Right lobe of liver (tissue), 6 donors: ENCODE data around the gene RSPH4A. TPM values are rescaled to one million over a fixed set of nuclear protein-coding genes. Genes with fewer than 3 reads are reported as not detected.
"Not testable (repeated sequence)": the region's sequence is repeated elsewhere in the genome, so short reads cannot be mapped to it uniquely, and the experiment has no call there.

ENCODE experiments used
- ATAC-seq, 4 donors: fragments of 200-7000 bp; cut with Tn5 transposase; one replicate each; pipeline ENCODE4 v1.9.1; 2020; ENCODE audit warnings: mild to moderate bottlenecking in 4 of 4, moderate library complexity in 4 of 4
- DNase-seq, 3 donors: peaks; one replicate each; pipeline ENCODE4 v3.0.0-alpha.2; 2020
- H3K27ac ChIP-seq, 3 donors: fragments of 200-600 bp; one replicate each; pipeline ENCODE4 v1.8.0; 2022
- H3K27me3 ChIP-seq, 2 donors: fragments of 200-600 bp; one replicate each; pipeline ENCODE4 v1.8.0; 2022
- H3K36me3 ChIP-seq, 4 donors: fragments of 200-600 bp; sonication (generic) in 1 of 4; one replicate each; pipeline versions ENCODE4 v1.5.1 to v1.8.0; 2017 to 2022; ENCODE audit warnings: control low read depth in 1 of 4
- H3K4me1 ChIP-seq, 4 donors: fragments of 200-600 bp; sonication (generic) in 1 of 4; one replicate each; pipeline versions ENCODE4 v1.5.1 to v1.8.0; 2017 to 2022; ENCODE audit warnings: control low read depth in 1 of 4
- H3K4me3 ChIP-seq, 3 donors: fragments of 200-600 bp; one replicate each; pipeline ENCODE4 v1.8.0; 2022
- H3K9me3 ChIP-seq, 4 donors: fragments of 200-600 bp; sonication (generic) in 1 of 4; one replicate each; pipeline versions ENCODE4 v1.5.1 to v1.8.0; 2017 to 2022; ENCODE audit warnings: control low read depth in 1 of 4
- POLR2A ChIP-seq: fragments of 450-650 bp; IDR thresholded peaks from one replicate; pipeline ENCODE4 v1.6.1; 2017; ENCODE audit warnings: antibody characterized with exemption, mild to moderate bottlenecking
- WGBS: methylation state at CpG from one replicate; pipeline ENCODE4 v1.1.6; 2018; ENCODE audit warnings: low coverage, low lambda C conversion rate; ENCODE audit not compliant: insufficient coverage; ENCODE audit errors: missing lambda C conversion rate; 5-methylcytosine and 5-hydroxymethylcytosine counted together
- intact Hi-C, 2 donors: fragments of 100-400 bp; cut with DNase I; formaldehyde crosslinking; loops; one replicate each; pipeline versions ENCODE4 v1.11.2 to v1.14.1; 2022
- total RNA-seq, 6 experiments: library from RNA; depleted of rRNA in 2 of 6; stranded (reverse); fragments of >200 nt in 2 of 6; fragmentation: NEBNext Ultra II Directional in 3 of 6; extraction: Animal tissue kit (Norgen Biotek cat#: 25700) in 3 of 6; gene quantifications; one replicate each; pipeline versions ENCODE4 v1.1.0 to v1.2.4, GENCODE V29; 2016 to 2023
- TF ChIP-seq, protein P1 (sequence below), 4 donors: fragments of 200-600 bp in 3 of 4; fragments of 450-650 bp in 1 of 4; IDR thresholded peaks; one replicate each; pipeline versions ENCODE4 v1.5.1 to v1.8.0; 2016 to 2022; ENCODE audit warnings: antibody characterized with exemption in 4 of 4, mild to moderate bottlenecking in 2 of 4
- donor health status: DM: no; HTN: yes; CAD: no.
- donor health status: DM: no; HTN: no; CAD: no.
- donor health status: DM: no; HTN: no; CAD: no.
- donor health status: DM: no; HTN: yes; CAD: no.
- donor health status: DM: no; HTN: yes; CAD: no.

Gene RSPH4A
- total RNA-seq, 6 experiments from 2014 or later: 0.06 to 0.18 (median 0.16) TPM; not detected in 3

DNA sequence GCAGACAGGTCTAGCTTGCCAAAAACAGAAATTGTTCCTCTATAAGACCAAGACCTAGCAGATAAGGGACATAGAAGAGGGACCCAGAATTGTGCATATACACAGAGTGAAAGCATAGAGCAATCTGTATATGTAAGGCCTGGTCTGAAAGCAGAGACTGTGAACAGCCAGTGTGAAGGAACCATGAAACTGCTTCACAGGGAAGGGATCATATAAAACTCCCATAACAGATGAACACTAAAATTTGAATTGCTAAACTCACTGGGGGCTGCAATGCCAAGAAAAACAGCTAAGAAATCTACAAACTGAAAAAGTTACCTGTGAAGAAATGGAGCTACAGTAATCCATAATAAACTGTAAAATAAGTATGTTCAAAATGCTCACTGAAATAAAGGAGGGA, 45.3 kb downstream of the RSPH4A start:
- ATAC-seq (no peak), DNase-seq (no peak)
- TF ChIP-seq POLR2A: no peak
- TF ChIP-seq, protein P1, sequence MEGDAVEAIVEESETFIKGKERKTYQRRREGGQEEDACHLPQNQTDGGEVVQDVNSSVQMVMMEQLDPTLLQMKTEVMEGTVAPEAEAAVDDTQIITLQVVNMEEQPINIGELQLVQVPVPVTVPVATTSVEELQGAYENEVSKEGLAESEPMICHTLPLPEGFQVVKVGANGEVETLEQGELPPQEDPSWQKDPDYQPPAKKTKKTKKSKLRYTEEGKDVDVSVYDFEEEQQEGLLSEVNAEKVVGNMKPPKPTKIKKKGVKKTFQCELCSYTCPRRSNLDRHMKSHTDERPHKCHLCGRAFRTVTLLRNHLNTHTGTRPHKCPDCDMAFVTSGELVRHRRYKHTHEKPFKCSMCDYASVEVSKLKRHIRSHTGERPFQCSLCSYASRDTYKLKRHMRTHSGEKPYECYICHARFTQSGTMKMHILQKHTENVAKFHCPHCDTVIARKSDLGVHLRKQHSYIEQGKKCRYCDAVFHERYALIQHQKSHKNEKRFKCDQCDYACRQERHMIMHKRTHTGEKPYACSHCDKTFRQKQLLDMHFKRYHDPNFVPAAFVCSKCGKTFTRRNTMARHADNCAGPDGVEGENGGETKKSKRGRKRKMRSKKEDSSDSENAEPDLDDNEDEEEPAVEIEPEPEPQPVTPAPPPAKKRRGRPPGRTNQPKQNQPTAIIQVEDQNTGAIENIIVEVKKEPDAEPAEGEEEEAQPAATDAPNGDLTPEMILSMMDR (IDR thresholded peaks at IDR 0.05): no peak
- Histone ChIP-seq H3K36me3 (peaks cover 0 to 6% (median 0%) of the 10 kb centered on the region in 4 donors), H3K27ac (no peak overlapping the region), H3K4me3 (no peak overlapping the region), H3K4me1 (no peaks in the 10 kb centered on the region), H3K27me3 (no peaks in the 10 kb centered on the region), H3K9me3 (no peaks in the 10 kb centered on the region)
- intact Hi-C loops: no loop called here

GRCh38 chr6:116662202-116662601, 45.9 kb downstream of the RSPH4A start:
- TF ChIP-seq, protein P1 (IDR thresholded peaks at IDR 0.05): no peak
- no peak for TF ChIP-seq POLR2A
- 100% methylated on average over 1 of the region's 1 CpG for WGBS
- Histone ChIP-seq H3K36me3 (peaks cover 0 to 5% (median 0%) of the 10 kb centered on the region in 4 donors), H3K9me3 (no peaks in the 10 kb centered on the region), H3K27ac (no peak overlapping the region), H3K4me1 (no peaks in the 10 kb centered on the region), H3K27me3 (no peaks in the 10 kb centered on the region), H3K4me3 (no peak overlapping the region)
- ATAC-seq (no peak), DNase-seq (no peak)
- intact Hi-C loops: no loop called here

GRCh38 chr6:116663308-116663707, 47.0 kb downstream of the RSPH4A start:
- peaks cover 0 to 4% (median 0%) of the 10 kb centered on the region in 4 donors for H3K4me1 ChIP-seq
- no peaks in the 10 kb centered on the region for H3K27me3 ChIP-seq
- no peak overlapping the region for H3K4me3 ChIP-seq
- H3K9me3 ChIP-seq: no peaks in the 10 kb centered on the region
- WGBS: 82% methylated on average over 3 of the region's 3 CpGs
- H3K27ac ChIP-seq: no peak overlapping the region
- no peak for ATAC-seq
- intact Hi-C loops: no loop called here
- TF ChIP-seq, protein P1 (IDR thresholded peaks at IDR 0.05): no peak
- TF ChIP-seq POLR2A: no peak
- no peak for DNase-seq
- H3K36me3 ChIP-seq: no peaks in the 10 kb centered on the region

DNA sequence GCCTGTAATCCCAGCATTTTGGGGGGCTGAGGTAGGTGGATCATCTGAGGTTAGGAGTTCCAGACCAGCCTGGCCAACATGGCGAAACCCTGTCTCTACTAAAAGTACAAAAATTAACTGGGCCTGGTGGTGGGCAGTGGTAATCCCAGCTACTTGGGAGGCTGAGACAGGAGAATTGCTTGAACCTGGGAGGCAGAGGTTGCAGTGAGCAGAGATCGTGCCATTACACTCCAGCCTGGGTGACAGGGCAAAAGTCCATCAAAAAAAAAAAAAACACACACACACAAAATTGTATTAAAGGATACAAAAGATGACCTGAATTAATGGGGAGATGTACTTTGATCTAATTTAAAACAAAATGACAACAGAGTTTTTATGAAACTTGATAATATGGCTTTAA, 47.9 kb downstream of the RSPH4A start:
- H3K9me3 ChIP-seq, intact Hi-C loops, H3K27ac ChIP-seq, ATAC-seq, DNase-seq, H3K27me3 ChIP-seq, H3K4me1 ChIP-seq, H3K4me3 ChIP-seq, H3K36me3 ChIP-seq: not testable (repeated sequence)
- no CpG with 5 or more reads among the region's 2 CpGs for WGBS

DNA sequence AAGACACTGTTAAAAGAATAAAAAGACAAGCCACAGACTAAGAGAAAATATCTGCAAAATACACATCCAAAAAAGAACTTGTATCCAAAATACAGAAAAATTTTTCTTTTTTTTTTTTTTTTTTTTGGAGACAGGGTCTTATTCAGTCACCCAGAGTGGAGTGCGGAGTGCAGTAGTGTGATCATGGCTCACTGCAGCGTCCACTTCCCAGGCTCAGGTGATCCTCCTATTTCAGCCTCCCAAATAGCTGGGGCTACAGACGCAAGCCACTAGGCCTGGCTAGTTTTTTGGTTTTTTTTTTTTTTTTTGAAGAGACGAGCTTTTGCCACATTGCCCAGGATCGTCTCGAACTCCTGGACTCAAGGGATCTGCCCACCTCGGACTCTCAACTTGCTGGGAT, 49.2 kb downstream of the RSPH4A start:
- Histone ChIP-seq H3K36me3 (no peaks in the 10 kb centered on the region), H3K27me3 (no peaks in the 10 kb centered on the region), H3K4me3 (no peak overlapping the region), H3K27ac (no peak overlapping the region), H3K4me1 (peaks cover 0 to 4% (median 0%) of the 10 kb centered on the region in 4 donors), H3K9me3 (no peaks in the 10 kb centered on the region)
- WGBS: 100% methylated on average over 6 of the region's 7 CpGs
- no peak for DNase-seq
- TF ChIP-seq POLR2A: no peak
- TF ChIP-seq, protein P1 (IDR thresholded peaks at IDR 0.05): no peak
- intact Hi-C loops: no loop called here
- no peak for ATAC-seq
